Activated CD8-positive, alpha-beta memory T cell treated with anti-CD3 and anti-CD28 coated beads for 48 hours (primary cell): ENCODE data around the gene KMT2E.

Experiments
- DNase-seq, 3 experiments: peaks; one replicate each; pipeline ENCODE4 v3.0.0-alpha.2; 2020; ENCODE audit warnings: low read depth in 2 of 3, low spot score in 2 of 3

KMT2E gene

GRCh38 chr7:105126436-105126975 is 112.5 kb downstream of the KMT2E start:
- no peak for DNase-seq

GRCh38 chr7:105127179-105127578 is 113.2 kb downstream of the KMT2E start:
- DNase-seq: no peak

GRCh38 chr7:105130048-105130447 is 116.0 kb downstream of the KMT2E start:
- DNase-seq: no peak

- no peak for DNase-seq
These were observed 116.6 kb downstream of the KMT2E start for GRCh38 chr7:105130580-105130979.

GRCh38 chr7:105131033-105131656 is 117.1 kb downstream of the KMT2E start:
- no peak for DNase-seq

GRCh38 chr7:105131890-105132289 is 117.9 kb downstream of the KMT2E start:
- no peak for DNase-seq

- DNase-seq: no peak
These were observed 118.3 kb downstream of the KMT2E start for GRCh38 chr7:105132335-105132734.

- DNase-seq: no peak
These were observed 118.8 kb downstream of the KMT2E start for GRCh38 chr7:105132835-105133234.

GRCh38 chr7:105133358-105133757 is 119.4 kb downstream of the KMT2E start:
- no peak for DNase-seq

- DNase-seq: no peak
These were observed 120.1 kb downstream of the KMT2E start for GRCh38 chr7:105133986-105134655.

- no peak for DNase-seq
These were observed 122.2 kb downstream of the KMT2E start for GRCh38 chr7:105136221-105136620.

- no peak for DNase-seq
These were observed 123.9 kb downstream of the KMT2E start for GRCh38 chr7:105137898-105138297.

- no peak for DNase-seq
These were observed 125.4 kb downstream of the KMT2E start for GRCh38 chr7:105139381-105139780.

- no peak for DNase-seq
These were observed 127.1 kb downstream of the KMT2E start for GRCh38 chr7:105141068-105141467.

- no peak for DNase-seq
These were observed 135.8 kb downstream of the KMT2E start for GRCh38 chr7:105149827-105150226.

GRCh38 chr7:105151152-105151551 is 137.1 kb downstream of the KMT2E start:
- no peak for DNase-seq

GRCh38 chr7:105153531-105153930 is 139.5 kb downstream of the KMT2E start:
- no peak for DNase-seq

- DNase-seq: no peak
These were observed 140.1 kb downstream of the KMT2E start for GRCh38 chr7:105154084-105154483.

GRCh38 chr7:105156731-105157130 is 142.7 kb downstream of the KMT2E start:
- no peak for DNase-seq

GRCh38 chr7:105157278-105157677 is 143.3 kb downstream of the KMT2E start:
- no peak for DNase-seq

- DNase-seq: no peak
These were observed 147.4 kb downstream of the KMT2E start for GRCh38 chr7:105161366-105161765.
